K562 (cell line): ENCODE measurements around the gene PGBD1. TPM values are rescaled to one million over a fixed set of nuclear protein-coding genes. Genes with fewer than 3 reads are reported as not detected.
A peak's percentile ranks its signal among the peaks of the same experiment; 100 is the strongest.

Experiments
- ATF2 ChIP-seq: sonication (generic); formaldehyde crosslinking; IDR thresholded peaks from 2 replicates; pipeline ENCODE4 v1.8.1; 2022; ENCODE audit warnings: missing genetic modification reagents
- CGGBP1 ChIP-seq: fragments of 250-450 bp; sonication (Bioruptor Pico); IDR thresholded peaks from 2 replicates; pipeline ENCODE4 v1.9.0; 2021; ENCODE audit warnings: mild to moderate bottlenecking
- CHD1 ChIP-seq: fragments of 200-600 bp; sonication (generic); IDR thresholded peaks from one replicate; pipeline ENCODE4 v1.6.1; 2012; ENCODE audit warnings: mild to moderate bottlenecking, moderate library complexity, low read length, inconsistent platforms
- CLOCK ChIP-seq: fragments of 250-450 bp; sonication (Bioruptor Pico); IDR thresholded peaks from 2 replicates; pipeline ENCODE4 v1.4.0; 2020; ENCODE audit warnings: mild to moderate bottlenecking, moderate library complexity, borderline replicate concordance
- EZH2 ChIP-seq: IDR thresholded peaks from 2 replicates; pipeline ENCODE4 v1.6.1; 2012; ENCODE audit warnings: low read depth, mild to moderate bottlenecking, inconsistent platforms, low read length, borderline replicate concordance
- FOSL1 ChIP-seq: fragments of 200-800 bp; sonication (Bioruptor generic); conservative IDR thresholded peaks from 2 replicates; pipeline ENCODE4 v1.6.1; 2016; ENCODE audit warnings: missing genetic modification characterization, missing compliant biosample characterization
- MBD2 ChIP-seq: sonication (generic); IDR thresholded peaks from 2 replicates; pipeline ENCODE4 v1.6.1; 2016; ENCODE audit warnings: low read depth, borderline replicate concordance
- NR3C1 ChIP-seq: sonication (generic); formaldehyde crosslinking; IDR thresholded peaks from 2 replicates; pipeline ENCODE4 v1.8.1; 2022; ENCODE audit warnings: missing genetic modification reagents
- POLR2A ChIP-seq: fragments of 450-650 bp; conservative IDR thresholded peaks from 2 replicates; pipeline ENCODE4 v1.6.1; 2016
- SIN3B ChIP-seq: fragments of 450-650 bp; IDR thresholded peaks from 2 replicates; pipeline ENCODE4 v1.6.1; 2017; ENCODE audit warnings: low read depth, mild to moderate bottlenecking, moderate library complexity
- SNIP1 ChIP-seq: fragments of 450-650 bp; IDR thresholded peaks from 2 replicates; pipeline ENCODE4 v1.7.1; 2017; ENCODE audit warnings: low read depth, mild to moderate bottlenecking
- SNRNP70 ChIP-seq: fragments of 200-400 bp; formaldehyde crosslinking; optimal IDR thresholded peaks from 2 replicates; pipeline ENCODE3; 2017; ENCODE audit warnings: low read depth, low read length
- TAF15 ChIP-seq: fragments of 200-400 bp; formaldehyde crosslinking; IDR thresholded peaks from 2 replicates; pipeline ENCODE4 v1.6.1; 2017; ENCODE audit warnings: mild to moderate bottlenecking, low read depth, low read length, moderate library complexity
- ZBTB26 ChIP-seq: fragments of 450-650 bp; formaldehyde crosslinking; IDR thresholded peaks from 2 replicates; pipeline ENCODE4 v1.4.0; 2022; ENCODE audit warnings: missing genetic modification characterization
- ZNF407 ChIP-seq: fragments of 450-650 bp; IDR thresholded peaks from 2 replicates; pipeline ENCODE4 v1.6.1; 2016; ENCODE audit warnings: low read depth
- ZNF830 ChIP-seq: fragments of 250-450 bp; sonication (Bioruptor Pico); IDR thresholded peaks from 2 replicates; pipeline ENCODE4 v1.5.0; 2021; ENCODE audit warnings: mild to moderate bottlenecking
- polyA plus RNA-seq, 8 experiments: library from polyadenylated mRNA; depleted of rRNA in 4 of 8; stranded (reverse) in 5 of 8; unstranded in 3 of 8; fragments of >200 nt; fragmentation: Nextera tagmentation in 2 of 8; fragmentation: Illumina TruSeq in 1 of 8; extraction: Ambion mirVana in 2 of 8; extraction: Trizol in 1 of 8; gene quantifications; 2 replicates each; pipeline versions ENCODE4 v1.2.1 to v1.2.3, GENCODE V29; 2011 to 2014; ENCODE audit warnings: inconsistent platforms in 1 of 8, missing spikeins in 1 of 8
- total RNA-seq, 7 experiments: library from RNA; depleted of rRNA in 6 of 7; stranded (reverse); fragments of >200 nt in 6 of 7; fragmentation: Illumina TruSeq in 2 of 7; extraction: Trizol in 2 of 7; gene quantifications; 2 replicates each; pipeline versions ENCODE4 v1.2.1 to v1.2.3, GENCODE V29; 2011 to 2021; ENCODE audit warnings: low replicate concordance in 1 of 7

Gene PGBD1
- total and polyA plus RNA-seq, 9 of the 15 experiments (the other 6 are each of a cell fraction or from before 2014, with no cell fraction given), result 3.3 to 9.0 (median 7.3) TPM

- TF ChIP-seq CLOCK (CRISPR knock-in tag), result no peak
- TF ChIP-seq CHD1, result no peak
- no peak for TF ChIP-seq ZNF830 (CRISPR knock-in tag)
- TF ChIP-seq SIN3B, result no peak
- TF ChIP-seq ATF2 (CRISPR knock-in tag), result no peak
- no peak for TF ChIP-seq MBD2
- TF ChIP-seq TAF15, result no peak
- no peak for TF ChIP-seq ZBTB26 (CRISPR knock-in tag)
- TF ChIP-seq ZNF407, result no peak
- TF ChIP-seq CGGBP1 (CRISPR knock-in tag), result no peak
- no peak for TF ChIP-seq SNIP1
- no peak for TF ChIP-seq NR3C1 (CRISPR knock-in tag)
- no peak for TF ChIP-seq SNRNP70
- no peak for TF ChIP-seq POLR2A
- TF ChIP-seq FOSL1 (tag), result peak; percentile 84
- no peak for TF ChIP-seq EZH2
Observed at GRCh38 chr6:28315628-28316027, 34.3 kb downstream of the PGBD1 start (continued).
